ENCODE data around the gene CCL22. TPM values are rescaled to one million over a fixed set of nuclear protein-coding genes. Genes with fewer than 3 reads are reported as not detected.
A peak's percentile ranks its signal among the peaks of the same experiment; 100 is the strongest.

The CCL22 gene
- not detected in 2 replicates for total RNA-seq

- TF ChIP-seq, protein P1, sequence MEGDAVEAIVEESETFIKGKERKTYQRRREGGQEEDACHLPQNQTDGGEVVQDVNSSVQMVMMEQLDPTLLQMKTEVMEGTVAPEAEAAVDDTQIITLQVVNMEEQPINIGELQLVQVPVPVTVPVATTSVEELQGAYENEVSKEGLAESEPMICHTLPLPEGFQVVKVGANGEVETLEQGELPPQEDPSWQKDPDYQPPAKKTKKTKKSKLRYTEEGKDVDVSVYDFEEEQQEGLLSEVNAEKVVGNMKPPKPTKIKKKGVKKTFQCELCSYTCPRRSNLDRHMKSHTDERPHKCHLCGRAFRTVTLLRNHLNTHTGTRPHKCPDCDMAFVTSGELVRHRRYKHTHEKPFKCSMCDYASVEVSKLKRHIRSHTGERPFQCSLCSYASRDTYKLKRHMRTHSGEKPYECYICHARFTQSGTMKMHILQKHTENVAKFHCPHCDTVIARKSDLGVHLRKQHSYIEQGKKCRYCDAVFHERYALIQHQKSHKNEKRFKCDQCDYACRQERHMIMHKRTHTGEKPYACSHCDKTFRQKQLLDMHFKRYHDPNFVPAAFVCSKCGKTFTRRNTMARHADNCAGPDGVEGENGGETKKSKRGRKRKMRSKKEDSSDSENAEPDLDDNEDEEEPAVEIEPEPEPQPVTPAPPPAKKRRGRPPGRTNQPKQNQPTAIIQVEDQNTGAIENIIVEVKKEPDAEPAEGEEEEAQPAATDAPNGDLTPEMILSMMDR (conservative IDR thresholded peaks at IDR 0.05; ENCODE audit: low read depth, low read length) = no peak
- DNase-seq (ENCODE audit: low read depth) = no peak
- H3K4me3 ChIP-seq (ENCODE audit: low read depth, low read length) = no peak within 1 kb of the TSS
Observed at GRCh38 chr16:57358527-57359095, at the start of gene CCL22. CCL22 (plus strand) TSS chr16:57358783; CDS start chr16:57358817, 34 bp downstream.

DNA sequence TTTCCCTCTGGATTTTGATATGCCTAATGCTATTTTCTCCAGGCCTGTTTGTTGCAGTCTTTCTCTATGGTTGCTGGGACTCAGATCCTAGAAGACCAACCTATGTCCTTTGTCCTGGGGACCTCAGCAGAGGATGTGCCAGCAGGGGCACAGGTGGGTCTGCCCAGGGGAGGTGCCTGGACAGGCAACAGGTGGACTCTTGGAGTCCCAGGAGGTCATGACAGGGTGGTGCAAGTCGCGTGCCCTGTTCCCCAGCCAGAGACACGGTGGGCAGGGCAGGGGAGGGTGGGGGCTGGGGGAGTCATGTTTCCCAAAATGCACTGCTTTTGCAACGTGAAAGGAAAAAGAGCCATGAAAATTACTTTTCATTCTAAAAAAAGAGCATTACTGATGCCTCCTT lies 47.8 kb upstream of the CCL22 start:
- no peak overlapping the region for H3K4me3 ChIP-seq (ENCODE audit: low read depth, low read length)
- TF ChIP-seq, protein P1 (conservative IDR thresholded peaks at IDR 0.05; ENCODE audit: low read depth, low read length) = no peak
- DNase-seq (ENCODE audit: low read depth) = no peak

DNA sequence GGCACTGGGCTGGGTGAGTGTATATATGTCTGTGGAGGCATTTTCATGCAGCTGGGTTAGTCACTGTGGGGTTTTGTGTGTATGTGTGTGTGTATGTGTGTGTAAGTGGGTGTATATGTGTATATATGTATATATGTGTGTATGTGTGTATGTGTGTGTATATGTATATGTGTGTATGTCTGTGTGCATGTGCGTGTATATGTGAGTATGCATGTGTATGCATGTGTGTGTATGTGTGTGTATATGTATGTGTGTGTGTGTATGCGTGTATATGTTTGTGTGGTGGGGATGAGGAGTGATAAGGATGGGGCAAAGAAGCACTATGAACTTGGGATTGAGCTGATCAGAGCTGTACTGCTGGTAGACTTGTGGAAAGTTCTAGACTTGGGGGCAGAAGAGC lies 45.1 kb upstream of the CCL22 start:
- H3K4me3 ChIP-seq (ENCODE audit: low read depth, low read length) = no peak overlapping the region
- TF ChIP-seq, protein P1 (conservative IDR thresholded peaks at IDR 0.05; ENCODE audit: low read depth, low read length) = no peak
- no peak for DNase-seq (ENCODE audit: low read depth)

GRCh38 chr16:57314161-57314785 lies 44.3 kb upstream of the CCL22 start:
- no peak for DNase-seq (ENCODE audit: low read depth)
- H3K4me3 ChIP-seq (ENCODE audit: low read depth, low read length) = no peak overlapping the region
- TF ChIP-seq, protein P1 (conservative IDR thresholded peaks at IDR 0.05; ENCODE audit: low read depth, low read length) = no peak

DNA sequence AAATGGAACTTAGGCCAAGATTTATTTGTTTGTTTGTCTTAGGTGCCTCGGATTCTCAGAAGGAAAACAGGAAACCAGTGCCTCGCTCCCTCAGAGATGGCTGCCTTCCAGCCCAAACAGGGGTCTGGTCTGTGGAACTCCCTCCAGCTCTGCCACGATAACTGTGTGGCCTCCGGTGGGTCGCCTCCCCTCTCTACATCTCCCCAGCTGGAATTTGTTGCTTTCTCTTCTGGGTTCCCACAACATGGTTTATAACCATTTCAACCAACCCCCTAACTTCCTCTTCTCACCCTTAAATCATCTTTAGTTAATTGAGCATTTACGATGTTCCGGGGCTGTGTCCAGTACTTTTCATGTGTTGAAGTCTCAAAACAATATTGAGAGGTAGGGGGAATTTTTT lies 43.2 kb upstream of the CCL22 start:
- no peak for DNase-seq (ENCODE audit: low read depth)
- H3K4me3 ChIP-seq (ENCODE audit: low read depth, low read length) = no peak overlapping the region
- TF ChIP-seq, protein P1 (conservative IDR thresholded peaks at IDR 0.05; ENCODE audit: low read depth, low read length) = no peak

DNA sequence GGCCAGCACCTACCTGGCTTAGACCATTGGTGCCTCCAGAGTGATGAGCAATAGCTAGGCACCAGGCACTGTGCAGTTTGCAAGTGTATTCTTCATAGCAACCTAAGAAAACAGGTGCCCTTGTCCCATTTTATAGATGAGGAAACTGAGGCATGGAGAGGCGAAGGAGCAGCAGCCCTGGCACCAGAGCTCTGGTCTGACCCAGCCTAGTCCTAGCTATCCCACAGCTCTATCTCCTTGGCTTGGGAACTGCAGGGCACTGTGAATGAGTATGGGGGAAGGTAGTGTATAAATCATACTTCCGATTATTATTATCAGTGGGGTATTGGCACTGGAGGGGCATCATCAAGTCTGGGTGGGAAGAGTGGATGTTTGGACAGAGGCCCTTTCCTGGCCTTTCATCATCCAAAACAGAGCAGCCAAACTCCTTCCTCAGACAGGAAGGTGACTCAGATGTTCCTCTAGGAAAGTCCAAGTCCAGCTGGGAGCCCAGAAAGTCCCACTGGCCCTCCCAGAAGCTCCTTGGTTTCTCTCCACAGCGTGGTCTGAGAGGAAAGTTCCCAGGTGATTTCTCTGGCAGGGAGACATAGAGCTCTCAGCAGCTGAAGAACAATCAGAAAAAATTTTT lies 42.1 kb upstream of the CCL22 start:
- peak; percentile 54 for DNase-seq (ENCODE audit: low read depth)
- no peak overlapping the region for H3K4me3 ChIP-seq (ENCODE audit: low read depth, low read length)
- TF ChIP-seq, protein P1 (conservative IDR thresholded peaks at IDR 0.05; ENCODE audit: low read depth, low read length) = no peak

Measured in epithelial cell of proximal tubule (primary cell).